ENCODE data around the gene PPP2R1B. TPM values are rescaled to one million over a fixed set of nuclear protein-coding genes. Genes with fewer than 3 reads are reported as not detected.

The PPP2R1B gene
- total RNA-seq, 1 experiment from 2014 or later, result 27.3 TPM

DNA sequence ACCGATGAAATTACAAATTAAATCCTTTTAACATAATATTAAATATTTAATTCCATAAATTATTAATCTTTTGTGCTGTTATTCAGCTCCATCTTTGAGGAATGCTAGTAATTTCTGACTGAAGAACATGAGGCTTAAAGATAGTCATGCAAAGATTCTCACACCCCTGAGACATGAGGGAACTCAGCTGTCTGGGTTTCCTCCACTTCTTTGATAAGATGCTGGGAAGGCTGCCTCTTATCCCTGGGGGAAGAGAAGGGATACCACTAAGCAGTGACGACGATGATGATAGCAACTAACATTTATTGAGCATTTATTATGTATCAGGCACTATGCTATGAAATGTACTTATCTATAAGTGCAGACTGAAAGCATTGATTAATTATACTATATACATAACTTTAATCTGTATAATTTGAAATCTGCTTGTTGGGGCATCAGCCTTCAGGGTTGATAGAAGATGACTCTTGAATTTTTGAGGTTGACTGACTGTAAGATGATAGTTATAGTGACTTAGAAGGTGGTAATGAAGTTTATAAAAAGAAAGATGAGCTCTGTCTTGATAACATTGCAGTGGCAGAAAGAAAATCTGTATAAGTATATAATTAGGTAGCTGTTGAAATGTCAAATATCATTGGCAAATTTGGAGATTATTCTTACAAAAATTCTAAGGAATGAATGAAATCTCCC, 85.6 kb downstream of the PPP2R1B start:
- BruUV-seq (replicated peaks), result no TSS peak
- TF ChIP-seq, protein P1, sequence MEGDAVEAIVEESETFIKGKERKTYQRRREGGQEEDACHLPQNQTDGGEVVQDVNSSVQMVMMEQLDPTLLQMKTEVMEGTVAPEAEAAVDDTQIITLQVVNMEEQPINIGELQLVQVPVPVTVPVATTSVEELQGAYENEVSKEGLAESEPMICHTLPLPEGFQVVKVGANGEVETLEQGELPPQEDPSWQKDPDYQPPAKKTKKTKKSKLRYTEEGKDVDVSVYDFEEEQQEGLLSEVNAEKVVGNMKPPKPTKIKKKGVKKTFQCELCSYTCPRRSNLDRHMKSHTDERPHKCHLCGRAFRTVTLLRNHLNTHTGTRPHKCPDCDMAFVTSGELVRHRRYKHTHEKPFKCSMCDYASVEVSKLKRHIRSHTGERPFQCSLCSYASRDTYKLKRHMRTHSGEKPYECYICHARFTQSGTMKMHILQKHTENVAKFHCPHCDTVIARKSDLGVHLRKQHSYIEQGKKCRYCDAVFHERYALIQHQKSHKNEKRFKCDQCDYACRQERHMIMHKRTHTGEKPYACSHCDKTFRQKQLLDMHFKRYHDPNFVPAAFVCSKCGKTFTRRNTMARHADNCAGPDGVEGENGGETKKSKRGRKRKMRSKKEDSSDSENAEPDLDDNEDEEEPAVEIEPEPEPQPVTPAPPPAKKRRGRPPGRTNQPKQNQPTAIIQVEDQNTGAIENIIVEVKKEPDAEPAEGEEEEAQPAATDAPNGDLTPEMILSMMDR (IDR thresholded peaks at IDR 0.05; ENCODE audit: unreplicated experiment), result no peak
- Mint-ChIP-seq H3K36me3 (ENCODE audit: insufficient read depth, unreplicated experiment) (no peaks in the 10 kb centered on the region), H3K4me3 (ENCODE audit: unreplicated experiment) (no peak overlapping the region), H3K9me3 (ENCODE audit: unreplicated experiment) (no peaks in the 10 kb centered on the region), H3K27ac (ENCODE audit: low read depth, unreplicated experiment) (no peak overlapping the region), H3K27me3 (ENCODE audit: insufficient read depth, unreplicated experiment) (no peaks in the 10 kb centered on the region), H3K4me1 (ENCODE audit: insufficient read depth, unreplicated experiment) (no peaks in the 10 kb centered on the region)
- POLR2A ChIA-PET, result no interaction called here
- DNase-seq (ENCODE audit: unreplicated experiment), result no peak
- intact Hi-C loops (cut with micrococcal nuclease), result no loop called here
- CTCF ChIA-PET, result interaction anchor here (0.5 to 0.7 kb wide), 3 partner anchors 37 to 418 kb away, joined by 3 read pairs; no protein-coding TSS in a partner anchor

Other genes starting within 250 kb of the PPP2R1B start
- gene LAYN, start 225.7 kb downstream of the PPP2R1B start, total RNA-seq (2022), result not detected in 2 replicates
- gene SIK2, start 163.9 kb downstream of the PPP2R1B start, total RNA-seq (2022), result 13.7 and 18.6 TPM in 2 replicates
- gene ALG9, start 105.2 kb upstream of the PPP2R1B start, total RNA-seq (2022), result 28.8 and 31.2 TPM in 2 replicates
- gene FDXACB1, start 112.8 kb upstream of the PPP2R1B start, total RNA-seq (2022), result 0.79 and 1.0 TPM in 2 replicates
- gene CFAP68, start 113.2 kb upstream of the PPP2R1B start, total RNA-seq (2022), result 33.6 and 38.3 TPM in 2 replicates
- 1.2 and 2.5 TPM in 2 replicates for gene CRYAB, start 145.4 kb upstream of the PPP2R1B start, total RNA-seq (2022)
- 0.23 TPM in 1 of 2 replicates, not detected in the other for gene HSPB2, start 146.3 kb upstream of the PPP2R1B start, total RNA-seq (2022)
- 1.3 and 2.0 TPM in 2 replicates for gene C11orf52, start 152.5 kb upstream of the PPP2R1B start, total RNA-seq (2022)
- gene DIXDC1, start 171.0 kb upstream of the PPP2R1B start, total RNA-seq (2022), result 21.0 and 47.3 TPM in 2 replicates

Data from MCF 10A (cell line).